GM18505 (cell line): ENCODE data around the gene SLC25A2.

Experiments used
- ATAC-seq: cut with Tn5 transposase; IDR thresholded peaks from one replicate; pipeline ENCODE4 v1.9.1; 2021; ENCODE audit not compliant: unreplicated experiment
- POLR2A ChIP-seq: IDR thresholded peaks from 4 replicates; pipeline ENCODE4 v1.6.1; 2011; ENCODE audit warnings: borderline replicate concordance; ENCODE audit not compliant: insufficient read depth, insufficient read length; ENCODE audit errors: extremely low read depth

SLC25A2 gene

DNA sequence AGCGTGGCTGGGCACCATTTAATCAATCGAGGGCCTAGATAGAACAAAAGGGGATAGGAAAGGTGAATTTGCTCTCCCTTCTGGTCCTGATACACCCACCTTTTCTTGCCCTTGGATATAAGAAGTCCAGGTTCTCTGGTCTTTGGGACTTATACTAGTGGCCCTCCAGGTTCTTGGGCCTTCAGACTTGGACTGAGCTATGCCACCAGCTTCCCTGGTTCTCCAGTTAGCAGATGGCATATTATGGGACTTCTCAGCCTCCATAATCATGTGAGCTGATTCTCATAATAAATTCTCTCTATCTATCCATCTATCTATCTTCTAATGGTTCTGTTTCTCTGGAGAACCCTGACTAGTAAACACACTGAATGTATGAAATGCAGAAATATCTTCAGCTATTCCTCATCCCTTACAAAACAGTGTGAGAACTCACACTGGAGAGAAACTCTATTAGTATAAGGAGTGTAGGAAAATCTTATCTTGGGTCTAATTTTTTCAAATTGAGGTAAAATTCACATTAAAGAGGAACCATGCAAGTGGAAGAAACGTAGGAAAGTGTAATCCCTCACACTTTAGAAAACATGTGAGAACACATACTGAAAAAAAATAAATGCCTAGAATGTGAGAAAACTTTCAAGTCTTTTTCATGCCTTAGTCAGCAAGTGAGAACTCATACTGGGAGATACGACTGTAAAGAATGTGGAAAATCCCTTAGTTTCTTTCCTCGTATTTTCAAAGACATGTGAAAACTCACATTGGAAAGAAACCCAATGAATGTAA, 43.2 kb downstream of the SLC25A2 start:
- no peak for TF ChIP-seq POLR2A
- no peak for ATAC-seq

DNA sequence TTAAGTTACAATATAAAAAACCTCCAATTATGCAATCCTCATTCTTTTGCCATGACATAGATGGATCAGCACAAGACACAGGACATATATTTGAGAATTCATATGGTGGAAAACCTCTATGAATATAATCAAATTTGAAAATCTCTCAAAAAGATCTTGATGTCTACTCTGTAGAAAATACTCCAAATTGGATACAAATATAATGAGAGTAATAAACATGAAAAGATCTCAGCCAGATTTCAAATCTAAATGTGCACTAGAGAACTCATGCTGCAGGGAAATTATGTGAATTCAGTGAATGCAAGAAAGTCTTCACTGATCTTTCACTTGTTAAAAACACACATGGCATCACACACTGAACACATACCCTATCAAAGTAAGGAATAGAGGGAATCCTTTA, 44.9 kb downstream of the SLC25A2 start:
- no peak for ATAC-seq
- no peak for TF ChIP-seq POLR2A

DNA sequence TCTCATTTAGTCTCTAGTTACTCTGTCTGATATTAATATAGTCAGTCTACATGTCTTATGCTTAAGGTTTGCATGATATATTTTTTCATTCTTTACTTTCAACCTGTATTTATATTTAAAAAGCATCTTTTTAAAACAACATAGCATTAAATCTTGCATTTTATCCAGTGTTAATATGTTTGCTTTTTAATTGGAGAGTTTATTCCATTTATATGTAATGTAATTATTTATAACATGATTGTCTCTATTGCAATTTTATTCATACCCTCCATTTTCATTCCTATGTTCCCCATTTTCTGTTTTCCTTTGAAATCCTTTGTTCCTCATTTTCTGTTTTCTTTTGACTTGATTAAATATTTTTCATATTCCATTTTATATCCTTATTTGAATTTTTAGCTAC, 45.4 kb downstream of the SLC25A2 start:
- TF ChIP-seq POLR2A = no peak
- ATAC-seq = no peak
